HCT116 (cell line): Measurements from ENCODE around the gene TKFC. TPM values are rescaled to one million over a fixed set of nuclear protein-coding genes. Genes with fewer than 3 reads are reported as not detected.

ENCODE experiments used
- ATAC-seq: fragments of 200-7000 bp; cut with Tn5 transposase; 2 replicates; pipeline ENCODE4 v1.9.1; 2020; ENCODE audit warnings: mild to moderate bottlenecking, moderate library complexity
- BruUV-seq: library from RNA; stranded (reverse); fragments of 400-500 nt; replicated peaks from 2 replicates; lab custom pipeline; 2021; lab: Mats Ljungman, UMichigan
- CTCF ChIA-PET: fragments of 300-600 bp; sonication (Branson Sonifier 250); formaldehyde crosslinking; loops from one replicate; lab custom pipeline; 2021; ENCODE audit warnings: antibody characterized with exemption; lab: Charles Lee
- POLR2A ChIA-PET: fragments of 300-600, 350-600 bp; sonication (Branson Sonifier 250); formaldehyde crosslinking; loops from one replicate; lab custom pipeline; 2021; ENCODE audit warnings: antibody characterized with exemption; lab: Charles Lee
- RAD21 ChIA-PET, 2 experiments: fragments of 300-600 bp; sonication (Branson Sonifier 250); formaldehyde crosslinking; loops; one replicate each; lab custom pipeline; 2023; ENCODE audit warnings: low total read pairs in 2 of 2; ENCODE audit not compliant: uncharacterized antibody in 2 of 2, unreplicated experiment in 2 of 2, low non-redundant PET in 1 of 2; lab: Charles Lee
- DNase-seq: peaks from one replicate; pipeline ENCODE4 v3.0.0-alpha.2; 2010; ENCODE audit warnings: low read depth, low spot score
- H2AFZ ChIP-seq: fragments of 200-600 bp; shearing (Covaris generic), sonication (generic); 2 replicates; pipeline ENCODE4 v1.6.1; 2017; ENCODE audit warnings: low read depth, mixed run types, mixed read lengths, antibody characterized with exemption, low read length; ENCODE audit not compliant: poor library complexity, severe bottlenecking
- H3K27ac ChIP-seq: 2 replicates; pipeline ENCODE4 v1.5.1; 2012; ENCODE audit warnings: low read depth, low read length
- H3K27me3 ChIP-seq: fragments of 200-600 bp; sonication (generic); 2 replicates; pipeline ENCODE4 v1.6.1; 2016; ENCODE audit warnings: mixed run types, low read length, mixed read lengths; ENCODE audit not compliant: insufficient read depth
- H3K36me3 ChIP-seq, 2 experiments: fragments of 200-500 bp in 1 of 2; fragments of 200-600 bp in 1 of 2; sonication (Bioruptor generic) in 1 of 2; sonication (generic) in 1 of 2; 2 replicates each; pipeline versions ENCODE4 v1.5.1 to v1.6.1; 2014 to 2016; ENCODE audit warnings: low read length in 2 of 2, inconsistent platforms in 1 of 2, mixed read lengths in 1 of 2, mixed run types in 1 of 2; ENCODE audit not compliant: insufficient read depth in 2 of 2, control insufficient read depth in 1 of 2
- H3K4me1 ChIP-seq, 2 experiments: fragments of 200-600 bp in 1 of 2; sonication (generic) in 1 of 2; 2 replicates each; pipeline versions ENCODE4 v1.5.1 to v1.6.1; 2012 to 2017; ENCODE audit warnings: low read length in 2 of 2, inconsistent platforms in 1 of 2, mild to moderate bottlenecking in 1 of 2, mixed read lengths in 1 of 2, mixed run types in 1 of 2, moderate library complexity in 1 of 2; ENCODE audit not compliant: insufficient read depth in 2 of 2, control insufficient read depth in 1 of 2
- H3K4me2 ChIP-seq: fragments of 200-600 bp; sonication (generic); 2 replicates; pipeline ENCODE4 v1.6.1; 2017; ENCODE audit warnings: mixed run types, low read length, mixed read lengths
- H3K4me3 ChIP-seq, 2 experiments: fragments of 200-600 bp in 1 of 2; sonication (generic) in 1 of 2; replicated peaks in 1 of 2; 2 replicates each; pipeline ENCODE4 v1.5.1; 2011 to 2016; ENCODE audit warnings: low read length in 2 of 2, control low read depth in 1 of 2, low read depth in 1 of 2, mild to moderate bottlenecking in 1 of 2, mixed read lengths in 1 of 2, mixed run types in 1 of 2
- H3K79me2 ChIP-seq: fragments of 200-600 bp; sonication (generic); 2 replicates; pipeline ENCODE4 v1.6.1; 2017; ENCODE audit warnings: mild to moderate bottlenecking, mixed run types, low read length, moderate library complexity, mixed read lengths; ENCODE audit not compliant: insufficient read depth
- H3K9ac ChIP-seq: fragments of 200-600 bp; sonication (generic); 2 replicates; pipeline ENCODE4 v1.6.1; 2016; ENCODE audit warnings: low read length, mixed read lengths
- H3K9me2 ChIP-seq: fragments of 200-600 bp; sonication (generic), shearing (Covaris generic); 2 replicates; pipeline ENCODE4 v1.6.1; 2017; ENCODE audit warnings: mixed run types, mild to moderate bottlenecking, moderate library complexity; ENCODE audit not compliant: insufficient read depth
- H3K9me3 ChIP-seq, 2 experiments: fragments of 200-500 bp in 1 of 2; fragments of 200-600 bp in 1 of 2; sonication (Bioruptor generic) in 1 of 2; sonication (generic) in 1 of 2; 2 replicates each; pipeline ENCODE4 v1.6.1; 2014 to 2017; ENCODE audit warnings: low read length in 2 of 2, mixed read lengths in 2 of 2, inconsistent platforms in 1 of 2, low read depth in 1 of 2, mild to moderate bottlenecking in 1 of 2, mixed run types in 1 of 2, moderate library complexity in 1 of 2; ENCODE audit not compliant: control insufficient read depth in 1 of 2, insufficient read depth in 1 of 2
- H4K20me1 ChIP-seq: fragments of 200-600 bp; sonication (generic), shearing (Covaris generic); 2 replicates; pipeline ENCODE4 v1.6.1; 2017; ENCODE audit warnings: mixed run types, mild to moderate bottlenecking, moderate library complexity; ENCODE audit not compliant: insufficient read depth
- ATF3 ChIP-seq: IDR thresholded peaks from 2 replicates; pipeline ENCODE4 v1.6.1; 2012
- CBX3 ChIP-seq: IDR thresholded peaks from 2 replicates; pipeline ENCODE4 v1.6.1; 2012; ENCODE audit warnings: low read depth
- CEBPB ChIP-seq: IDR thresholded peaks from 2 replicates; pipeline ENCODE4 v1.6.1; 2012; ENCODE audit warnings: low read depth
- CTCF ChIP-seq, 3 experiments: fragments of 200-600 bp in 1 of 3; sonication (generic) in 1 of 3; IDR thresholded peaks in 2 of 3; conservative IDR thresholded peaks in 1 of 3; 2 replicates each; pipeline ENCODE4 v1.5.1; 2012 to 2017; ENCODE audit warnings: low read depth in 2 of 3, low read length in 2 of 3, antibody characterized with exemption in 1 of 3, borderline replicate concordance in 1 of 3, control low read depth in 1 of 3, mild to moderate bottlenecking in 1 of 3, mixed read lengths in 1 of 3, mixed run types in 1 of 3, moderate library complexity in 1 of 3; ENCODE audit not compliant: insufficient read depth in 1 of 3
- ELF1 ChIP-seq: IDR thresholded peaks from 2 replicates; pipeline ENCODE4 v1.6.1; 2012; ENCODE audit warnings: low read depth, borderline replicate concordance
- EZH2 ChIP-seq: fragments of 200-600 bp; sonication (generic); IDR thresholded peaks from 2 replicates; pipeline ENCODE4 v1.6.1; 2017; ENCODE audit warnings: antibody characterized with exemption, mixed run types
- EZH2phosphoT487 ChIP-seq: fragments of 200-600 bp; IDR thresholded peaks from 2 replicates; pipeline ENCODE4 v1.6.1; 2018; ENCODE audit warnings: antibody characterized with exemption, borderline replicate concordance
- FOSL1 ChIP-seq: IDR thresholded peaks from 2 replicates; pipeline ENCODE4 v1.6.1; 2012; ENCODE audit warnings: low read depth
- JUND ChIP-seq: IDR thresholded peaks from 2 replicates; pipeline ENCODE4 v1.6.1; 2012
- MAX ChIP-seq: IDR thresholded peaks from 2 replicates; pipeline ENCODE4 v1.6.1; 2012
- POLR2A ChIP-seq: IDR thresholded peaks from 2 replicates; pipeline ENCODE4 v1.7.0; 2011; ENCODE audit warnings: borderline replicate concordance; ENCODE audit not compliant: insufficient read depth, insufficient read length; ENCODE audit errors: extremely low read depth
- RAD21 ChIP-seq: IDR thresholded peaks from 2 replicates; pipeline ENCODE4 v1.6.1; 2012; ENCODE audit warnings: low read depth, mild to moderate bottlenecking
- REST ChIP-seq: IDR thresholded peaks from 2 replicates; pipeline ENCODE4 v1.6.1; 2012; ENCODE audit warnings: low read depth
- SIN3A ChIP-seq: IDR thresholded peaks from 2 replicates; pipeline ENCODE4 v1.6.1; 2012; ENCODE audit warnings: low read depth
- SRF ChIP-seq: IDR thresholded peaks from 2 replicates; pipeline ENCODE4 v1.6.1; 2012; ENCODE audit warnings: low read depth
- TCF7L2 ChIP-seq: IDR thresholded peaks from 2 replicates; pipeline ENCODE4 v1.7.0; 2011; ENCODE audit warnings: borderline replicate concordance, inconsistent platforms; ENCODE audit not compliant: insufficient read depth, insufficient read length; ENCODE audit errors: extremely low read depth
- YY1 ChIP-seq: IDR thresholded peaks from 2 replicates; pipeline ENCODE4 v1.6.1; 2011; ENCODE audit warnings: low read length, low read depth, moderate library complexity, mild to moderate bottlenecking; ENCODE audit not compliant: insufficient replicate concordance; ENCODE audit errors: extremely low read depth
- ZBTB33 ChIP-seq: IDR thresholded peaks from 2 replicates; pipeline ENCODE4 v1.6.1; 2011; ENCODE audit warnings: mild to moderate bottlenecking, low read length, moderate library complexity; ENCODE audit not compliant: insufficient replicate concordance; ENCODE audit errors: extremely low read depth
- ZNF274 ChIP-seq: fragments of 200-500 bp; sonication (Bioruptor generic); IDR thresholded peaks from 2 replicates; pipeline ENCODE4 v1.6.1; 2014; ENCODE audit warnings: mild to moderate bottlenecking, low read depth, low read length, inconsistent platforms
- intact Hi-C: fragments of 100-400 bp; cut with micrococcal nuclease; formaldehyde crosslinking; loops from 2 replicates; pipeline ENCODE4 v1.10.0; 2022
- total RNA-seq: library from RNA; stranded (reverse); gene quantifications from one replicate; pipeline ENCODE4 v1.2.1, GENCODE V29; 2021; ENCODE audit not compliant: unreplicated experiment

The TKFC gene
- total RNA-seq, 1 experiment from 2014 or later = 156 TPM

- no peak overlapping the region for H3K4me3 ChIP-seq
- TF ChIP-seq JUND = no peak
- TF ChIP-seq ZBTB33 = no peak
- TF ChIP-seq SIN3A = no peak
- TF ChIP-seq EZH2 = no peak
- TF ChIP-seq RAD21 = no peak
- TF ChIP-seq CBX3 = no peak
- no peak for TF ChIP-seq TCF7L2
- TF ChIP-seq FOSL1 = no peak
- no peak for TF ChIP-seq YY1
- TF ChIP-seq ZNF274 = no peak
- no peak for TF ChIP-seq POLR2A
- no peak for TF ChIP-seq ATF3
- TF ChIP-seq CEBPB = no peak
- TF ChIP-seq CTCF (IDR thresholded peaks at IDR 0.05 in 2 of 3, conservative IDR thresholded peaks at IDR 0.05 in 1 of 3; ENCODE audit: borderline replicate concordance in 1 of 3, insufficient read depth in 1 of 3, low read depth in 2 of 3, low read length in 2 of 3) = no peak
- no peak for TF ChIP-seq REST
- TF ChIP-seq EZH2phosphoT487 = no peak
- no peak for TF ChIP-seq ELF1
- TF ChIP-seq MAX = no peak
- TF ChIP-seq SRF = no peak
- TF ChIP-seq, all 23 proteins: peak for 0
- H3K27me3 ChIP-seq = no peaks in the 10 kb centered on the region
- no peak overlapping the region for H3K4me2 ChIP-seq
- H4K20me1 ChIP-seq = no peaks in the 10 kb centered on the region
- ChIA-PET POLR2A (no interaction called here), RAD21 (no interaction called here), CTCF (interaction anchor here (0.7 kb wide), 1 partner anchor 10 kb away, joined by 3 read pairs; no protein-coding TSS in a partner anchor)
- no peaks in the 10 kb centered on the region for H3K79me2 ChIP-seq
- H3K9ac ChIP-seq = no peak overlapping the region
- no peak for ATAC-seq
- DNase-seq = no peak
- no peak overlapping the region for H2AFZ ChIP-seq
- H3K9me3 ChIP-seq = no peaks in the 10 kb centered on the region
- no peaks in the 10 kb centered on the region for H3K4me1 ChIP-seq
- H3K36me3 ChIP-seq = peaks cover 12 to 14% of the 10 kb centered on the region in 2 experiments; a peak in 2 of 4 replicates
- TSS peak; percentile 33 for BruUV-seq
- no peak overlapping the region for H3K27ac ChIP-seq
- H3K9me2 ChIP-seq = no peaks in the 10 kb centered on the region
- intact Hi-C loops = no loop called here
Measured at GRCh38 chr11:61345954-61346843, 13.2 kb downstream of the TKFC start.
